OCI-LY3 (cell line): ENCODE results near the gene MUC5B.

ENCODE experiments used
- H2AFZ ChIP-seq: fragments of 200-600, 300-600 bp; shearing (Covaris generic); 2 replicates; pipeline ENCODE4 v1.6.0; 2014; ENCODE audit warnings: antibody characterized with exemption, low read depth, low read length
- H3K27ac ChIP-seq: fragments of 200-600, 300-600 bp; sonication (generic); 2 replicates; pipeline ENCODE4 v1.5.1; 2014; ENCODE audit warnings: mild to moderate bottlenecking, low read length, moderate library complexity, mixed read lengths
- H3K27me3 ChIP-seq: fragments of 200-600, 300-600 bp; sonication (generic); 2 replicates; pipeline ENCODE4 v1.6.1; 2014; ENCODE audit warnings: low read depth, low read length, mixed read lengths
- H3K36me3 ChIP-seq: fragments of 200-600, 300-600 bp; sonication (generic); replicated peaks from 2 replicates; pipeline ENCODE3; 2014; ENCODE audit warnings: low read depth, low read length, mixed read lengths
- H3K4me1 ChIP-seq: fragments of 300-600, 200-600 bp; sonication (generic); 2 replicates; pipeline ENCODE4 v1.6.1; 2014; ENCODE audit warnings: low read length, mixed read lengths
- H3K4me2 ChIP-seq: fragments of 200-600, 300-600 bp; sonication (generic); 2 replicates; pipeline ENCODE4 v1.6.1; 2014; ENCODE audit warnings: low read length, mixed read lengths
- H3K4me3 ChIP-seq: fragments of 300-600, 200-600 bp; sonication (generic); 2 replicates; pipeline ENCODE4 v1.5.1; 2014; ENCODE audit warnings: antibody characterized with exemption, mild to moderate bottlenecking, low read length, moderate library complexity
- H3K79me2 ChIP-seq: fragments of 300-600, 200-600 bp; shearing (Covaris generic); 2 replicates; pipeline ENCODE4 v1.6.1; 2014; ENCODE audit warnings: mild to moderate bottlenecking, low read length, mixed read lengths
- H3K9ac ChIP-seq: fragments of 300-600, 200-600 bp; shearing (Covaris generic); 2 replicates; pipeline ENCODE4 v1.6.0; 2014; ENCODE audit warnings: mild to moderate bottlenecking, low read length, moderate library complexity
- H3K9me3 ChIP-seq: fragments of 200-600, 300-600 bp; shearing (Covaris generic); 2 replicates; pipeline ENCODE4 v1.6.1; 2014; ENCODE audit warnings: low read length, mixed read lengths; ENCODE audit not compliant: insufficient read depth
- H4K20me1 ChIP-seq: fragments of 200-600, 300-600 bp; sonication (generic); 2 replicates; pipeline ENCODE4 v1.6.1; 2016; ENCODE audit warnings: low read length, mixed read lengths; ENCODE audit not compliant: insufficient read depth
- EZH2phosphoT487 ChIP-seq: fragments of 200-600 bp; shearing (Covaris generic); IDR thresholded peaks from 2 replicates; pipeline ENCODE4 v1.6.1; 2018; ENCODE audit warnings: antibody characterized with exemption, mixed run types, low read depth
- TF ChIP-seq, protein P1 (sequence below): fragments of 200-600, 300-600 bp; sonication (generic); IDR thresholded peaks from 2 replicates; pipeline ENCODE4 v1.5.1; 2014; ENCODE audit warnings: antibody characterized with exemption, low read length, low read depth

Gene MUC5B

DNA sequence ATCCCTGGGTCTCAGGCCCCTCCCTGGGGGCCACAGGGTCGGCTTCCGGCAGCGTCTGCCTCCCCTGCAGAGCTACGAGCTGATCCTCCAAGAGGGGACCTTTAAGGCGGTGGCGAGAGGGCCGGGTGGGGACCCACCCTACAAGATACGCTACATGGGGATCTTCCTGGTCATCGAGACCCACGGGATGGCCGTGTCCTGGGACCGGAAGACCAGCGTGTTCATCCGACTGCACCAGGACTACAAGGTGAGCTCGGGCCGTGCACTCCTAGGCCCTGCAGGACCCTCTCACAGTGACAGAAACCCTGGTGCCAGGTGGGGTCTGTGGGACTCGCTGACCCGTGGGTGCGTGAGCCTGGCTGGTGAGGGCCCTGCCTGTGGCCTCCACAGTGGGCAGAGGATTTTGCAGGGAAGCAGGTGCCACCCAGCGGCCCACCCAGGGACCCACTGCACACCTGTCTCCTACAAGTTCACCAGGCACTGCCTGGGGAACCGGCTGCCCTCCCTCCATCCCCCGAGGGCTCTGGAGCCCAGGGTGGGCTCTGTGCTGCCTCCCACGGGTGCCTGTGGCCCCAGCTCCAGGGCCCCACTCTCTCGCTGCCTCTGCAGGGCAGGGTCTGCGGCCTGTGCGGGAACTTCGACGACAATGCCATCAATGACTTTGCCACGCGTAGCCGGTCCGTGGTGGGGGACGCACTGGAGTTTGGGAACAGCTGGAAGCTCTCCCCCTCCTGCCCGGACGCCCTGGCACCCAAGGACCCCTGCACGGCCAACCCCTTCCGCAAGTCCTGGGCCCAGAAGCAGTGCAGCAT lies 13.7 kb downstream of the MUC5B start:
- Histone ChIP-seq H3K4me3 (no peak overlapping the region), H3K27me3 (no peaks in the 10 kb centered on the region), H3K9ac (no peak overlapping the region), H2AFZ (no peak overlapping the region), H3K9me3 (no peaks in the 10 kb centered on the region), H4K20me1 (no peaks in the 10 kb centered on the region), H3K36me3 (no peaks in the 10 kb centered on the region), H3K79me2 (no peaks in the 10 kb centered on the region), H3K4me2 (no peak overlapping the region), H3K27ac (no peak overlapping the region), H3K4me1 (no peaks in the 10 kb centered on the region)
- no peak for TF ChIP-seq EZH2phosphoT487
- TF ChIP-seq, protein P1, sequence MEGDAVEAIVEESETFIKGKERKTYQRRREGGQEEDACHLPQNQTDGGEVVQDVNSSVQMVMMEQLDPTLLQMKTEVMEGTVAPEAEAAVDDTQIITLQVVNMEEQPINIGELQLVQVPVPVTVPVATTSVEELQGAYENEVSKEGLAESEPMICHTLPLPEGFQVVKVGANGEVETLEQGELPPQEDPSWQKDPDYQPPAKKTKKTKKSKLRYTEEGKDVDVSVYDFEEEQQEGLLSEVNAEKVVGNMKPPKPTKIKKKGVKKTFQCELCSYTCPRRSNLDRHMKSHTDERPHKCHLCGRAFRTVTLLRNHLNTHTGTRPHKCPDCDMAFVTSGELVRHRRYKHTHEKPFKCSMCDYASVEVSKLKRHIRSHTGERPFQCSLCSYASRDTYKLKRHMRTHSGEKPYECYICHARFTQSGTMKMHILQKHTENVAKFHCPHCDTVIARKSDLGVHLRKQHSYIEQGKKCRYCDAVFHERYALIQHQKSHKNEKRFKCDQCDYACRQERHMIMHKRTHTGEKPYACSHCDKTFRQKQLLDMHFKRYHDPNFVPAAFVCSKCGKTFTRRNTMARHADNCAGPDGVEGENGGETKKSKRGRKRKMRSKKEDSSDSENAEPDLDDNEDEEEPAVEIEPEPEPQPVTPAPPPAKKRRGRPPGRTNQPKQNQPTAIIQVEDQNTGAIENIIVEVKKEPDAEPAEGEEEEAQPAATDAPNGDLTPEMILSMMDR = no peak

DNA sequence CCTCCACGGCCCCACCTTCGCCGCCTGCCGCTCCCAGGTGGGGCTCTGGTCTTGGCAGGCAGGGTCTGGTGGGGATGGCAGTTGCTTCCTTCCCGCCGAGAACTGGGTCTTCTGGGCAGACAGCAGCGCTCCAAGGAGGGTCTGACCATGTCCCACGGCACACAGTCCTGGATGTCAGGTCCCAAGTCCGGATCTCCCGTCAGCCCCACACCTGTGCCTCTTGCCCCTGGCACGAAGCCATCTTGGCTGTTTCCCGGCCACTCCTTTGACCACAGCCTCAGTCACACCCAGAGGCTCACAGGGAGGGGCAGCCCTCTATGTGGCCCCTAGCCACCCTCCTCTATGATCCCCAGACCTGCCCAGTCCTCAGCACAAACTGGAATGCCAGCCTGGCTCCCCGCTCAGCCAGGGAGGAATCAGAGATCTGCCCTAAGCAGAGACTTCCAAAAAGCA lies 14.3 kb downstream of the MUC5B start:
- Histone ChIP-seq H2AFZ (no peak overlapping the region), H3K9ac (no peak overlapping the region), H3K9me3 (no peaks in the 10 kb centered on the region), H3K79me2 (no peaks in the 10 kb centered on the region), H3K4me3 (no peak overlapping the region), H3K36me3 (no peaks in the 10 kb centered on the region), H3K4me1 (no peaks in the 10 kb centered on the region), H3K4me2 (no peak overlapping the region), H4K20me1 (no peaks in the 10 kb centered on the region), H3K27me3 (no peaks in the 10 kb centered on the region), H3K27ac (no peak overlapping the region)
- TF ChIP-seq, protein P1 = no peak
- TF ChIP-seq EZH2phosphoT487 = no peak

DNA sequence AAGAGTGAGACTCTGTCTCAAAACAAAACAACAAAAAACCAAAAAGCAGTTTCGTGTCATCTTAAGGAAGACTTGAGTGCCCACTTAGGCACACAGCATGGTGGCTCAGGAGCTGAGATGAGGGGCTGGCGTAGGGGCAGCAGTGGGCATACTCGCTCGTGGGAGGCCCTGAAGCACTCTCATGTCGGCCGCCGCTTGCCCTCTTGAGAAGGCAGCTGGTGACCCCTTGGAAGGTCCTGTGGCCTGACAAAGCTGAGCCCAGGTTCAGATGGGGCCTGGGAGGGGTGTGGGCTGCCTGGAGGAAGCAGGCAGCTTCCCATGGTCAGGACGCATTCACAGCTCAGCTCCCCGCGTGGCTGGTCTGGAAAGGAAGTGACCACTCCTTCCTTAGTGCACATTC lies 15.0 kb downstream of the MUC5B start:
- H3K9me3 ChIP-seq = no peaks in the 10 kb centered on the region
- no peaks in the 10 kb centered on the region for H3K36me3 ChIP-seq
- H2AFZ ChIP-seq = no peak overlapping the region
- no peaks in the 10 kb centered on the region for H3K4me1 ChIP-seq
- no peak overlapping the region for H3K4me3 ChIP-seq
- no peaks in the 10 kb centered on the region for H3K79me2 ChIP-seq
- no peak overlapping the region for H3K27ac ChIP-seq
- no peak overlapping the region for H3K4me2 ChIP-seq
- TF ChIP-seq, protein P1 = no peak
- TF ChIP-seq EZH2phosphoT487 = no peak
- no peaks in the 10 kb centered on the region for H4K20me1 ChIP-seq
- H3K27me3 ChIP-seq = no peaks in the 10 kb centered on the region
- no peak overlapping the region for H3K9ac ChIP-seq

DNA sequence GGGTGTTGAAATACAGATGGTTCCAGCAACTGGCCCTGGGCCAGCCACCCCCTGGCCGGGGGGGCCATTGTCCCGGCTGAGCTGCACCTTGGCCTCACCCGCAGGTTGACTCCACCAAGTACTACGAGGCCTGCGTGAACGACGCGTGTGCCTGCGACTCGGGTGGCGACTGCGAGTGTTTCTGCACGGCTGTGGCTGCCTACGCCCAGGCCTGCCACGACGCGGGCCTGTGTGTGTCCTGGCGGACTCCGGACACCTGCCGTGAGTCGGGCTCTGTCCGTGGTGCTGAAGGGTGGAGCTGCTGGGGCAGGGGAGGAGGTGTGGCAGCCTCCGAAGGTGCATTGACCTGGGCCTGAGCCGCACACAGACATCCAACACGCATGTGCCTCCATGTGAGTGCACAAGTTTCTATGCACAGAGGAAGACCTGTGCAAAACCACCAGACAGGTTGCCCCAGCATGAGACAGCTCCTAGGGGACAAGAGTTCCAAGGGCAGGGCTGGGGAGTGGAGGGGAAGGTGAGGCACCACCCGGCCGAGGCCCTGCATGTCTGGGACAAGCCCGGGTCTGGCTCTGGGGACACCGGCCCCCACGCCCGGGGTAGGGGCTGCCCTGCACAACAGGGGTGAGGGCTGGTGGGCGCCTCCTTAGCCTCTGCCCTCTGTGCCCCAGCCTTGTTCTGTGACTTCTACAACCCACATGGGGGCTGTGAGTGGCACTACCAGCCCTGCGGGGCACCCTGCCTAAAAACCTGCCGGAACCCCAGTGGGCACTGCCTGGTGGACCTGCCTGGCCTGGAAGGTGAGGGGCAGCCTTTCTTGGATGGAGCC lies 16.1 kb downstream of the MUC5B start:
- no peak for TF ChIP-seq EZH2phosphoT487
- TF ChIP-seq, protein P1 = no peak
- Histone ChIP-seq H3K9me3 (no peaks in the 10 kb centered on the region), H3K4me1 (no peaks in the 10 kb centered on the region), H3K4me3 (no peak overlapping the region), H3K27me3 (no peaks in the 10 kb centered on the region), H3K4me2 (no peak overlapping the region), H3K9ac (no peak overlapping the region), H3K36me3 (no peaks in the 10 kb centered on the region), H4K20me1 (no peaks in the 10 kb centered on the region), H3K79me2 (no peaks in the 10 kb centered on the region), H3K27ac (no peak overlapping the region), H2AFZ (no peak overlapping the region)
